ENCODE results near the gene ATP6AP1.
"Not testable (repeated sequence)": the region's sequence is repeated elsewhere in the genome, so short reads cannot be mapped to it uniquely, and the experiment has no call there.

ATP6AP1 gene

GRCh38 chrX:154399527-154400368, 28.7 kb upstream of the ATP6AP1 start:
- DNase-seq = peak in 1 of 5 donors; percentile 14

GRCh38 chrX:154400369-154400817, 28.1 kb upstream of the ATP6AP1 start:
- not testable (repeated sequence) for DNase-seq

- no peak for DNase-seq
These were observed 27.3 kb upstream of the ATP6AP1 start for GRCh38 chrX:154401045-154401799.

- no peak for DNase-seq
These were observed 26.4 kb upstream of the ATP6AP1 start for GRCh38 chrX:154401918-154402621.

GRCh38 chrX:154402622-154403127, 25.8 kb upstream of the ATP6AP1 start:
- DNase-seq = no peak

- DNase-seq = no peak
These were observed 25.3 kb upstream of the ATP6AP1 start for GRCh38 chrX:154403192-154403591.

GRCh38 chrX:154403858-154404257, 24.6 kb upstream of the ATP6AP1 start:
- no peak for DNase-seq

GRCh38 chrX:154404625-154405192, 23.8 kb upstream of the ATP6AP1 start:
- DNase-seq = no peak

GRCh38 chrX:154408659-154409221, 19.7 kb upstream of the ATP6AP1 start:
- no peak for DNase-seq

- peak in 2 of 5 donors; percentile 8 to 10 for DNase-seq
These were observed 19.1 kb upstream of the ATP6AP1 start, which contains the start of gene DNASE1L1 for GRCh38 chrX:154409222-154409871. Gene DNASE1L1, minus strand, starts transcription at chrX:154409254. Its CDS starts 3,686 bp downstream, at chrX:154405568.

- DNase-seq = peak in 3 of 5 donors; percentile 18 to 63 (median 46)
These were observed 16.5 kb upstream of the ATP6AP1 start for GRCh38 chrX:154411981-154412340.

- DNase-seq = peak in 2 of 5 donors; percentile 15 to 64
These were observed 16.0 kb upstream of the ATP6AP1 start for GRCh38 chrX:154412468-154412867.

GRCh38 chrX:154413142-154413541, 15.3 kb upstream of the ATP6AP1 start:
- no peak for DNase-seq

- DNase-seq = no peak
These were observed 11.3 kb upstream of the ATP6AP1 start for GRCh38 chrX:154417157-154417556.

- no peak for DNase-seq
These were observed 9.3 kb upstream of the ATP6AP1 start for GRCh38 chrX:154419189-154419588.

GRCh38 chrX:154419688-154420401, 8.6 kb upstream of the ATP6AP1 start:
- DNase-seq = no peak

- no peak for DNase-seq
These were observed 8.1 kb upstream of the ATP6AP1 start for GRCh38 chrX:154420402-154420756.

GRCh38 chrX:154426916-154427770, 1.3 kb upstream of the ATP6AP1 start:
- DNase-seq = no peak

GRCh38 chrX:154429711-154430110, 1.2 kb downstream of the ATP6AP1 start:
- no peak for DNase-seq

- DNase-seq = no peak
These were observed 2.0 kb downstream of the ATP6AP1 start for GRCh38 chrX:154430479-154430878.

Measured in T-helper 1 cell (primary cell).